ENCODE results near the gene LACTB.

Gene LACTB

DNA sequence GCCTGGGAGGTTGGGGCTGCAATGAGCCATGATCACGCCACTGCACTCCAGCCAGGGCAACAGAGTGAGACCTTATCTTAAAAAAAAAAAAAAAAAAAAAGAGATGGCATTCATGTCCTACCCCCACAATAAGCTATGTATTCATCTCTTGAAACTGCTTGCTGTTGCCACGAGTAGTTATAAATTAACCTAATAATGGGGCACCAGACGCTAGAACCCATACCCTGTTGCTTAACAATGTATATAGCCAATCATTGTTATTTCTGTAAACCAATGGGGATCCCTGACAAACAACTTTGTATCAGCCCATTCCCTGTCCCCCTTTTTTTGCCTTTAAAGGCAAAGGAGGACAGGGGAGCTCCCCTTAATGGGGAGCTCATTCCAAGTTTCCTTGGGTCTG lies 2.8 kb upstream of the LACTB start:
- Histone ChIP-seq H3K4me1 (ENCODE audit: control insufficient read depth, insufficient read depth, low read length) (peaks cover 2% of the 10 kb centered on the region; the same call in 1 of the 2 replicates), H3K36me3 (ENCODE audit: control insufficient read depth in 2 of 2, insufficient read depth in 1 of 2, low read length in 2 of 2) (no peaks in the 10 kb centered on the region), H3K27ac (ENCODE audit: extremely low read depth, low read depth, low read length) (no peak overlapping the region), H3K4me3 (ENCODE audit: low read depth, low read length) (no peak overlapping the region), H3K9me3 (ENCODE audit: control insufficient read depth, insufficient read depth, low read depth, low read length) (no peaks in the 10 kb centered on the region)
- ChIA-PET POLR2A (no interaction called here), CTCF (interaction anchor here (0.6 to 1.2 kb wide), 4 partner anchors 11 to 1385 kb away, joined by 3 to 6 read pairs (median 3); no protein-coding TSS in a partner anchor)
- TF ChIP-seq ZNF830 (tag by site-specific recombination; IDR thresholded peaks at IDR 0.05; ENCODE audit: low read depth) = no peak
- no peak for TF ChIP-seq REPIN1 (tag by site-specific recombination; IDR thresholded peaks at IDR 0.05; ENCODE audit: low read depth)
- TF ChIP-seq ZNF510 (tag by site-specific recombination; IDR thresholded peaks at IDR 0.05; ENCODE audit: insufficient replicate concordance) = no peak
- TF ChIP-seq ZNF140 (tag by site-specific recombination; IDR thresholded peaks at IDR 0.05) = no peak
- TF ChIP-seq PRDM4 (tag by site-specific recombination; IDR thresholded peaks at IDR 0.05) = no peak
- no peak for TF ChIP-seq ZNF350 (tag by site-specific recombination; IDR thresholded peaks at IDR 0.05)
- TF ChIP-seq, protein P1, sequence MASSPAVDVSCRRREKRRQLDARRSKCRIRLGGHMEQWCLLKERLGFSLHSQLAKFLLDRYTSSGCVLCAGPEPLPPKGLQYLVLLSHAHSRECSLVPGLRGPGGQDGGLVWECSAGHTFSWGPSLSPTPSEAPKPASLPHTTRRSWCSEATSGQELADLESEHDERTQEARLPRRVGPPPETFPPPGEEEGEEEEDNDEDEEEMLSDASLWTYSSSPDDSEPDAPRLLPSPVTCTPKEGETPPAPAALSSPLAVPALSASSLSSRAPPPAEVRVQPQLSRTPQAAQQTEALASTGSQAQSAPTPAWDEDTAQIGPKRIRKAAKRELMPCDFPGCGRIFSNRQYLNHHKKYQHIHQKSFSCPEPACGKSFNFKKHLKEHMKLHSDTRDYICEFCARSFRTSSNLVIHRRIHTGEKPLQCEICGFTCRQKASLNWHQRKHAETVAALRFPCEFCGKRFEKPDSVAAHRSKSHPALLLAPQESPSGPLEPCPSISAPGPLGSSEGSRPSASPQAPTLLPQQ (tag by site-specific recombination; IDR thresholded peaks at IDR 0.05) = no peak
- TF ChIP-seq ZNF654 (tag by site-specific recombination; IDR thresholded peaks at IDR 0.05; ENCODE audit: low read depth) = no peak
- TF ChIP-seq ZNF600 (tag by site-specific recombination; IDR thresholded peaks at IDR 0.05) = no peak
- TF ChIP-seq ZNF561 (tag by site-specific recombination; IDR thresholded peaks at IDR 0.05; ENCODE audit: borderline replicate concordance) = no peak
- TF ChIP-seq, protein P2, sequence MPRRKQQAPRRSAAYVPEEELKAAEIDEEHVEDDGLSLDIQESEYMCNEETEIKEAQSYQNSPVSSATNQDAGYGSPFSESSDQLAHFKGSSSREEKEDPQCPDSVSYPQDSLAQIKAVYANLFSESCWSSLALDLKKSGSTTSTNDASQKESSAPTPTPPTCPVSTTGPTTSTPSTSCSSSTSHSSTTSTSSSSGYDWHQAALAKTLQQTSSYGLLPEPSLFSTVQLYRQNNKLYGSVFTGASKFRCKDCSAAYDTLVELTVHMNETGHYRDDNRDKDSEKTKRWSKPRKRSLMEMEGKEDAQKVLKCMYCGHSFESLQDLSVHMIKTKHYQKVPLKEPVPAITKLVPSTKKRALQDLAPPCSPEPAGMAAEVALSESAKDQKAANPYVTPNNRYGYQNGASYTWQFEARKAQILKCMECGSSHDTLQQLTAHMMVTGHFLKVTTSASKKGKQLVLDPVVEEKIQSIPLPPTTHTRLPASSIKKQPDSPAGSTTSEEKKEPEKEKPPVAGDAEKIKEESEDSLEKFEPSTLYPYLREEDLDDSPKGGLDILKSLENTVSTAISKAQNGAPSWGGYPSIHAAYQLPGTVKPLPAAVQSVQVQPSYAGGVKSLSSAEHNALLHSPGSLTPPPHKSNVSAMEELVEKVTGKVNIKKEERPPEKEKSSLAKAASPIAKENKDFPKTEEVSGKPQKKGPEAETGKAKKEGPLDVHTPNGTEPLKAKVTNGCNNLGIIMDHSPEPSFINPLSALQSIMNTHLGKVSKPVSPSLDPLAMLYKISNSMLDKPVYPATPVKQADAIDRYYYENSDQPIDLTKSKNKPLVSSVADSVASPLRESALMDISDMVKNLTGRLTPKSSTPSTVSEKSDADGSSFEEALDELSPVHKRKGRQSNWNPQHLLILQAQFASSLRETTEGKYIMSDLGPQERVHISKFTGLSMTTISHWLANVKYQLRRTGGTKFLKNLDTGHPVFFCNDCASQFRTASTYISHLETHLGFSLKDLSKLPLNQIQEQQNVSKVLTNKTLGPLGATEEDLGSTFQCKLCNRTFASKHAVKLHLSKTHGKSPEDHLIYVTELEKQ (tag by site-specific recombination; IDR thresholded peaks at IDR 0.05; ENCODE audit: borderline replicate concordance) = no peak

- Histone ChIP-seq H3K4me1 (ENCODE audit: control insufficient read depth, insufficient read depth, low read length) (peaks cover 2% of the 10 kb centered on the region; the same call in 1 of the 2 replicates), H3K36me3 (ENCODE audit: control insufficient read depth in 2 of 2, insufficient read depth in 1 of 2, low read length in 2 of 2) (peaks cover 0 to 6% of the 10 kb centered on the region in 2 experiments; a peak in 2 of 3 replicates), H3K27ac (ENCODE audit: extremely low read depth, low read depth, low read length) (peak overlapping the region; percentile 60; the same call in 1 of the 2 replicates), H3K4me3 (ENCODE audit: low read depth, low read length) (peak overlapping the region; percentile 71), H3K9me3 (ENCODE audit: control insufficient read depth, insufficient read depth, low read depth, low read length) (no peaks in the 10 kb centered on the region)
- ChIA-PET CTCF (interaction anchor here (0.6 to 0.7 kb wide), 2 partner anchors 25 to 156 kb away, joined by 3 read pairs; no protein-coding TSS in a partner anchor), POLR2A (interaction anchor here (0.7 to 1.0 kb wide), 2 partner anchors 35 to 63 kb away, joined by 3 read pairs; partner anchors contain the start of gene RPS27L)
- TF ChIP-seq ZNF449 (tag by site-specific recombination; IDR thresholded peaks at IDR 0.05) (no peak), ZNF350 (tag by site-specific recombination; IDR thresholded peaks at IDR 0.05) (no peak), ATF2 (tag by site-specific recombination; IDR thresholded peaks at IDR 0.05; ENCODE audit: low read depth) (no peak), ZNF544 (tag by site-specific recombination; IDR thresholded peaks at IDR 0.05) (no peak), ZNF184 (tag by site-specific recombination; IDR thresholded peaks at IDR 0.05) (no peak), ZNF311 (tag by site-specific recombination; IDR thresholded peaks at IDR 0.05; ENCODE audit: borderline replicate concordance) (no peak), ZBTB20 (tag by site-specific recombination; IDR thresholded peaks at IDR 0.05) (peak; percentile 81), GLIS2 (tag by site-specific recombination; IDR thresholded peaks at IDR 0.05) (peak; percentile 95), SCRT2 (tag by site-specific recombination; IDR thresholded peaks at IDR 0.05) (no peak)
- TF ChIP-seq, protein P3, sequence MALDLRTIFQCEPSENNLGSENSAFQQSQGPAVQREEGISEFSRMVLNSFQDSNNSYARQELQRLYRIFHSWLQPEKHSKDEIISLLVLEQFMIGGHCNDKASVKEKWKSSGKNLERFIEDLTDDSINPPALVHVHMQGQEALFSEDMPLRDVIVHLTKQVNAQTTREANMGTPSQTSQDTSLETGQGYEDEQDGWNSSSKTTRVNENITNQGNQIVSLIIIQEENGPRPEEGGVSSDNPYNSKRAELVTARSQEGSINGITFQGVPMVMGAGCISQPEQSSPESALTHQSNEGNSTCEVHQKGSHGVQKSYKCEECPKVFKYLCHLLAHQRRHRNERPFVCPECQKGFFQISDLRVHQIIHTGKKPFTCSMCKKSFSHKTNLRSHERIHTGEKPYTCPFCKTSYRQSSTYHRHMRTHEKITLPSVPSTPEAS (tag by site-specific recombination; IDR thresholded peaks at IDR 0.05) = peak; percentile 19; the same call in 1 of the 2 replicates
Measured at GRCh38 chr15:63122002-63122875, 578 bp downstream of the LACTB start.
